CD14-positive monocyte (primary cell): ENCODE measurements around the gene HK3. TPM values are rescaled to one million over a fixed set of nuclear protein-coding genes. Genes with fewer than 3 reads are reported as not detected.

ENCODE experiments used
- DNase-seq, 3 donors: peaks; one replicate each; pipeline ENCODE4 v3.0.0-alpha.2; 2011 to 2022
- H2AFZ ChIP-seq: 2 replicates; pipeline ENCODE4 v1.6.0; 2012; ENCODE audit warnings: mild to moderate bottlenecking, low read depth, low read length, inconsistent platforms; ENCODE audit not compliant: insufficient read depth, poor library complexity, severe bottlenecking
- H3K27ac ChIP-seq, 2 donors: 1 replicate in 1 of 2; 2 replicates in 1 of 2; pipeline ENCODE4 v1.5.1; 2012 to 2013; ENCODE audit warnings: low read length in 2 of 2, control low read depth in 1 of 2, inconsistent platforms in 1 of 2, low read depth in 1 of 2, mild to moderate bottlenecking in 1 of 2
- H3K27me3 ChIP-seq, 2 donors: one replicate each; pipeline versions ENCODE4 v1.6.0 to v1.6.1; 2011 to 2013; ENCODE audit warnings: low read length in 2 of 2; ENCODE audit not compliant: control insufficient read depth in 2 of 2, insufficient read depth in 2 of 2
- H3K36me3 ChIP-seq, 2 donors: replicated peaks in 1 of 2; 1 replicate in 1 of 2; 2 replicates in 1 of 2; pipeline versions ENCODE4 v1.5.1 to v1.6.1; 2012 to 2013; ENCODE audit warnings: low read length in 2 of 2, control low read depth in 1 of 2, inconsistent platforms in 1 of 2, mild to moderate bottlenecking in 1 of 2; ENCODE audit not compliant: insufficient read depth in 2 of 2, control insufficient read depth in 1 of 2
- H3K4me1 ChIP-seq, 2 donors: 1 replicate in 1 of 2; 2 replicates in 1 of 2; pipeline versions ENCODE4 v1.5.1 to v1.6.1; 2012 to 2013; ENCODE audit warnings: low read length in 2 of 2, control low read depth in 1 of 2, inconsistent platforms in 1 of 2, mild to moderate bottlenecking in 1 of 2, moderate library complexity in 1 of 2; ENCODE audit not compliant: insufficient read depth in 2 of 2, control insufficient read depth in 1 of 2
- H3K4me2 ChIP-seq: replicated peaks from 2 replicates; pipeline ENCODE3; 2012; ENCODE audit warnings: low read length, moderate library complexity, mild to moderate bottlenecking; ENCODE audit not compliant: poor library complexity, severe bottlenecking; ENCODE audit errors: extremely low read depth
- H3K4me3 ChIP-seq, 3 experiments: fragments of 200-600 bp in 1 of 3; sonication (generic) in 1 of 3; replicated peaks in 1 of 3; 1 replicate in 2 of 3; 2 replicates in 1 of 3; pipeline ENCODE4 v1.5.1; 2011 to 2013; ENCODE audit warnings: low read length in 3 of 3, mild to moderate bottlenecking in 3 of 3, control low read depth in 2 of 3, low read depth in 2 of 3, inconsistent platforms in 1 of 3, moderate library complexity in 1 of 3
- H3K79me2 ChIP-seq: 2 replicates; pipeline ENCODE4 v1.6.0; 2012; ENCODE audit warnings: mild to moderate bottlenecking, control low read depth, inconsistent platforms, low read length, moderate library complexity; ENCODE audit not compliant: insufficient read depth
- H3K9ac ChIP-seq: 2 replicates; pipeline ENCODE4 v1.6.0; 2017; ENCODE audit warnings: low read length, mild to moderate bottlenecking; ENCODE audit not compliant: insufficient read depth, poor library complexity, severe bottlenecking
- H3K9me3 ChIP-seq, 2 donors: replicated peaks in 1 of 2; 1 replicate in 1 of 2; 2 replicates in 1 of 2; pipeline versions ENCODE4 v1.5.1 to v1.6.1; 2012 to 2013; ENCODE audit warnings: low read length in 2 of 2, control low read depth in 1 of 2; ENCODE audit not compliant: control insufficient read depth in 1 of 2, insufficient read depth in 1 of 2
- H4K20me1 ChIP-seq: 2 replicates; pipeline ENCODE4 v1.6.0; 2012; ENCODE audit warnings: mild to moderate bottlenecking, low read length, control low read depth, moderate library complexity; ENCODE audit not compliant: insufficient read depth
- H3K27ac Mint-ChIP-seq, 7 donors: one replicate each; pipeline ENCODE4 v1.8.0; 2020; ENCODE audit warnings: mild to moderate bottlenecking in 7 of 7, mixed read lengths in 7 of 7, moderate library complexity in 6 of 7, inconsistent platforms in 2 of 7
- H3K27me3 Mint-ChIP-seq, 3 donors: one replicate each; pipeline ENCODE4 v1.8.0; 2021 to 2022; ENCODE audit warnings: low read depth in 3 of 3, mild to moderate bottlenecking in 3 of 3, mixed read lengths in 3 of 3, moderate library complexity in 3 of 3, inconsistent platforms in 1 of 3
- H3K36me3 Mint-ChIP-seq, 2 donors: one replicate each; pipeline ENCODE4 v1.8.0; 2020; ENCODE audit warnings: mixed read lengths in 2 of 2, inconsistent platforms in 1 of 2, mild to moderate bottlenecking in 1 of 2
- H3K4me1 Mint-ChIP-seq: one replicate; pipeline ENCODE4 v1.8.0; 2020; ENCODE audit warnings: mild to moderate bottlenecking, mixed read lengths
- H3K4me3 Mint-ChIP-seq, 2 donors: one replicate each; pipeline ENCODE4 v1.8.0; 2020; ENCODE audit warnings: mild to moderate bottlenecking in 2 of 2, mixed read lengths in 2 of 2, moderate library complexity in 1 of 2
- H3K9me3 Mint-ChIP-seq, 7 donors: one replicate each; pipeline ENCODE4 v1.8.0; 2020 to 2022; ENCODE audit warnings: mixed read lengths in 7 of 7, mild to moderate bottlenecking in 6 of 7, moderate library complexity in 6 of 7, inconsistent platforms in 2 of 7
- CTCF ChIP-seq: fragments of 200-600 bp; IDR thresholded peaks from one replicate; pipeline ENCODE4 v1.8.0; 2022; ENCODE audit warnings: antibody characterized with exemption, mild to moderate bottlenecking
- WGBS: methylation state at CpG from one replicate; pipeline ENCODE4 v1.1.5; 2013; ENCODE audit warnings: missing lambda C conversion rate; ENCODE audit not compliant: insufficient coverage; 5-methylcytosine and 5-hydroxymethylcytosine counted together
- intact Hi-C, 2 donors: fragments of 100-400 bp; cut with micrococcal nuclease; formaldehyde crosslinking; loops; one replicate each; pipeline versions ENCODE4 v1.15.0 to v1.15.1; 2023
- polyA minus RNA-seq: library from RNA; depleted of rRNA, polyadenylated mRNA; stranded (reverse); fragments of >200 nt; gene quantifications from 2 replicates; pipeline ENCODE4 v1.2.3, GENCODE V29; 2012
- polyA plus RNA-seq, 3 donors: library from polyadenylated mRNA; depleted of rRNA in 1 of 3; unstranded in 2 of 3; stranded (reverse) in 1 of 3; fragments of 300-500 nt in 2 of 3; fragments of >200 nt in 1 of 3; fragmentation: Illumina TruSeq in 2 of 3; gene quantifications; 1 replicate in 2 of 3; 2 replicates in 1 of 3; pipeline ENCODE4 v1.2.3, GENCODE V29; 2012 to 2021
- total RNA-seq, 12 experiments: library from RNA in 1 of 12; stranded (reverse) in 1 of 12; fragments of 120-200 nt in 1 of 12; gene quantifications; one replicate each; pipeline ENCODE4 v1.2.4 and lab custom pipeline; 2013 to 2026; ENCODE audit warnings: mixed read lengths in 6 of 12, inconsistent platforms in 1 of 12

The HK3 gene
- 377 TPM for total RNA-seq (2013)
- polyA plus RNA-seq: 100 to 1,000 TPM; 174 to 988 (median 204) TPM
- polyA minus RNA-seq: 240 and 257 TPM in 2 replicates
- 54.1 to 352 (median 215) reads per million in 11 experiments for total RNA-seq (lab: John Stamatoyannopoulos, UW)

- H3K4me3 ChIP-seq: peak within 1 kb of the TSS; percentile 63 to 82 (median 70)
- H3K27me3 Mint-ChIP-seq: peaks cover 0 to 2% (median 0%) of the 10 kb centered on the region in 3 donors
- H4K20me1 ChIP-seq: no peaks in the 10 kb centered on the region
- H3K27me3 ChIP-seq: no peaks in the 10 kb centered on the region
- no peaks in the 10 kb centered on the region for H3K9me3 ChIP-seq
- H3K4me3 Mint-ChIP-seq: peak within 1 kb of the TSS; percentile 88 to 92
- H3K4me2 ChIP-seq: peak within 1 kb of the TSS; percentile 94
- H3K9ac ChIP-seq: peak within 1 kb of the TSS; percentile 68
- H3K36me3 Mint-ChIP-seq: peaks cover 24 to 47% of the 10 kb centered on the region in 2 donors
- peaks cover 0 to 2% (median 0%) of the 10 kb centered on the region in 7 donors for H3K9me3 Mint-ChIP-seq
- peak; percentile 77 to 83 (median 82) for DNase-seq
- H2AFZ ChIP-seq: peak within 1 kb of the TSS; percentile 3
- peaks cover 95 to 97% of the 10 kb centered on the region in 2 donors for H3K4me1 ChIP-seq
- peak within 1 kb of the TSS; percentile 89 to 98 (median 97) for H3K27ac Mint-ChIP-seq
- H3K36me3 ChIP-seq: peaks cover 7 to 8% of the 10 kb centered on the region in 2 donors
- peaks cover 63% of the 10 kb centered on the region for H3K79me2 ChIP-seq
- no peak for TF ChIP-seq CTCF
- H3K4me1 Mint-ChIP-seq: peaks cover 97% of the 10 kb centered on the region
- WGBS: 0% methylated on average over 6 of the region's 9 CpGs
- intact Hi-C loops: loop anchor here (5.0 to 10.0 kb wide), 3 partner anchors 98 to 355 kb away; partner anchors contain the start of genes CDHR2 (in 1 of the 2) and UIMC1 (in 1 of the 2)
- H3K27ac ChIP-seq: peak within 1 kb of the TSS; percentile 84 to 88
Observed at GRCh38 chr5:176899296-176899891, at the start of gene HK3. HK3 (minus strand) TSS chr5:176899346; CDS start chr5:176896159, 3,187 bp downstream.

GRCh38 chr5:176948458-176948857 lies 49.3 kb upstream of the HK3 start:
- no peak overlapping the region for H3K4me2 ChIP-seq
- H3K4me1 Mint-ChIP-seq: no peaks in the 10 kb centered on the region
- intact Hi-C loops: no loop called here
- H3K9ac ChIP-seq: no peak overlapping the region
- H3K27me3 Mint-ChIP-seq: no peaks in the 10 kb centered on the region
- H3K9me3 Mint-ChIP-seq: no peaks in the 10 kb centered on the region
- WGBS: no CpG with 5 or more reads among the region's 1 CpG
- H3K27me3 ChIP-seq: no peaks in the 10 kb centered on the region
- DNase-seq: no peak
- peaks cover 24% of the 10 kb centered on the region for H4K20me1 ChIP-seq
- H3K36me3 Mint-ChIP-seq: peaks cover 75 to 88% of the 10 kb centered on the region in 2 donors
- no peak for TF ChIP-seq CTCF
- peaks cover 84 to 96% of the 10 kb centered on the region in 2 donors for H3K36me3 ChIP-seq
- no peaks in the 10 kb centered on the region for H3K9me3 ChIP-seq
- no peak overlapping the region for H2AFZ ChIP-seq
- no peaks in the 10 kb centered on the region for H3K4me1 ChIP-seq
- no peak overlapping the region for H3K4me3 Mint-ChIP-seq
- H3K79me2 ChIP-seq: peaks cover 3% of the 10 kb centered on the region
- peak overlapping the region in 1 of 7 donors; percentile 51 for H3K27ac Mint-ChIP-seq
- H3K27ac ChIP-seq: no peak overlapping the region
- no peak overlapping the region for H3K4me3 ChIP-seq
